Endothelial cell of umbilical vein (primary cell): ENCODE results near the gene CIDEB. TPM values are rescaled to one million over a fixed set of nuclear protein-coding genes. Genes with fewer than 3 reads are reported as not detected.
A peak's percentile ranks its signal among the peaks of the same experiment; 100 is the strongest.

ENCODE experiments used
- BruUV-seq: library from RNA; stranded (reverse); fragments of 400-500 nt; replicated peaks from 2 replicates; lab custom pipeline; 2021; lab: Mats Ljungman, UMichigan
- CTCF ChIA-PET: fragments of 300-600, 350-600 bp; sonication (Branson Sonifier 250); formaldehyde crosslinking; loops from one replicate; lab custom pipeline; 2021; ENCODE audit warnings: antibody characterized with exemption, inconsistent platforms; lab: Charles Lee
- POLR2A ChIA-PET: fragments of 300-600, 350-600 bp; sonication (Branson Sonifier 250); formaldehyde crosslinking; loops from one replicate; lab custom pipeline; 2021; ENCODE audit warnings: antibody characterized with exemption, inconsistent platforms; lab: Charles Lee
- DNase-seq: peaks from one replicate; pipeline ENCODE4 v3.0.0-alpha.2; 2011; ENCODE audit warnings: low read depth, low spot score
- FAIRE-seq: peaks from 2 replicates; lab custom pipeline; 2011; peaks lifted over from hg19 to GRCh38; lab: Jason Lieb, UNC
- H2AFZ ChIP-seq: 2 replicates; pipeline ENCODE4 v1.6.0; 2012; ENCODE audit warnings: low read depth, low read length, control low read depth, inconsistent platforms
- H3K27ac ChIP-seq: 2 replicates; pipeline ENCODE4 v1.5.1; 2011; ENCODE audit warnings: low read depth, mild to moderate bottlenecking, control low read depth, low read length, moderate library complexity; ENCODE audit not compliant: insufficient read depth
- H3K27me3 ChIP-seq, 2 experiments: 2 replicates each; pipeline versions ENCODE4 v1.6.0 to v1.6.1; 2011; ENCODE audit warnings: low read length in 2 of 2, mixed read lengths in 1 of 2; ENCODE audit not compliant: control insufficient read depth in 2 of 2, insufficient read depth in 2 of 2
- H3K36me3 ChIP-seq, 2 experiments: 2 replicates in 1 of 2; 3 replicates in 1 of 2; pipeline ENCODE4 v1.5.1; 2011; ENCODE audit warnings: low read length in 2 of 2, mild to moderate bottlenecking in 1 of 2, moderate library complexity in 1 of 2; ENCODE audit not compliant: control insufficient read depth in 2 of 2, insufficient read depth in 2 of 2; ENCODE audit errors: extremely low read depth in 1 of 2
- H3K4me1 ChIP-seq: 3 replicates; pipeline ENCODE4 v1.5.1; 2011; ENCODE audit warnings: mild to moderate bottlenecking, low read length; ENCODE audit not compliant: control insufficient read depth, insufficient read depth; ENCODE audit errors: extremely low read depth
- H3K4me2 ChIP-seq: 2 replicates; pipeline ENCODE4 v1.6.1; 2011; ENCODE audit warnings: low read length, control low read depth, mixed read lengths; ENCODE audit not compliant: insufficient read depth
- H3K4me3 ChIP-seq, 3 experiments: fragments of 200-600 bp in 1 of 3; sonication (generic), shearing (Covaris generic) in 1 of 3; replicated peaks in 1 of 3; 2 replicates each; pipeline ENCODE4 v1.5.1; 2011 to 2016; ENCODE audit warnings: control low read depth in 3 of 3, low read length in 3 of 3, mild to moderate bottlenecking in 2 of 3, inconsistent platforms in 1 of 3, low read depth in 1 of 3, moderate library complexity in 1 of 3; ENCODE audit not compliant: insufficient read depth in 1 of 3
- H3K79me2 ChIP-seq: 2 replicates; pipeline ENCODE4 v1.6.0; 2012; ENCODE audit warnings: low read length, inconsistent platforms; ENCODE audit not compliant: control insufficient read depth, insufficient read depth
- H3K9ac ChIP-seq: replicated peaks from 2 replicates; pipeline ENCODE3; 2011; ENCODE audit warnings: low read length, control low read depth; ENCODE audit not compliant: insufficient read depth; ENCODE audit errors: extremely low read depth
- H3K9me1 ChIP-seq: replicated peaks from 3 replicates; pipeline ENCODE4 v1.6.0; 2011; ENCODE audit warnings: mild to moderate bottlenecking, low read length; ENCODE audit not compliant: control insufficient read depth, insufficient read depth; ENCODE audit errors: extremely low read depth
- H3K9me3 ChIP-seq: replicated peaks from 2 replicates; pipeline ENCODE4 v1.5.1; 2012; ENCODE audit warnings: low read length, inconsistent platforms; ENCODE audit not compliant: control insufficient read depth, insufficient read depth
- H4K20me1 ChIP-seq: replicated peaks from 2 replicates; pipeline ENCODE3; 2011; ENCODE audit warnings: mild to moderate bottlenecking, low read length; ENCODE audit not compliant: control insufficient read depth, insufficient read depth; ENCODE audit errors: extremely low read depth
- CTCF ChIP-seq, 2 donors: IDR thresholded peaks; 1 replicate in 1 of 2; 2 replicates in 1 of 2; pipeline ENCODE4 v1.5.1; 2011; ENCODE audit warnings: low read length in 2 of 2, mild to moderate bottlenecking in 2 of 2, moderate library complexity in 2 of 2, control low read depth in 1 of 2, inconsistent platforms in 1 of 2, low read depth in 1 of 2; ENCODE audit not compliant: insufficient read depth in 1 of 2; ENCODE audit errors: extremely low read depth in 1 of 2
- EZH2 ChIP-seq: IDR thresholded peaks from 2 replicates; pipeline ENCODE4 v1.6.1; 2012; ENCODE audit warnings: borderline replicate concordance, low read depth, mild to moderate bottlenecking, moderate library complexity, low read length, inconsistent platforms; ENCODE audit not compliant: severe bottlenecking
- FOS ChIP-seq: IDR thresholded peaks from 2 replicates; pipeline ENCODE4 v1.6.1; 2011; ENCODE audit warnings: mild to moderate bottlenecking, low read length, moderate library complexity, borderline replicate concordance; ENCODE audit not compliant: insufficient read depth
- GATA2 ChIP-seq: IDR thresholded peaks from 2 replicates; pipeline ENCODE4 v1.7.0; 2011; ENCODE audit warnings: low read depth, mild to moderate bottlenecking, moderate library complexity, mixed read lengths, low read length; ENCODE audit not compliant: insufficient read length, insufficient read depth
- JUN ChIP-seq: IDR thresholded peaks from 2 replicates; pipeline ENCODE4 v1.6.1; 2011; ENCODE audit warnings: borderline replicate concordance, low read depth; ENCODE audit not compliant: insufficient read length, insufficient read depth
- MAX ChIP-seq: IDR thresholded peaks from 2 replicates; pipeline ENCODE4 v1.6.1; 2011; ENCODE audit not compliant: insufficient read depth, insufficient read length
- MYC ChIP-seq: IDR thresholded peaks from one replicate; pipeline ENCODE4 v1.6.1; 2011; ENCODE audit warnings: mild to moderate bottlenecking, low read depth, low read length
- POLR2A ChIP-seq: IDR thresholded peaks from 2 replicates; pipeline ENCODE4 v1.6.1; 2012; ENCODE audit warnings: low read depth, mild to moderate bottlenecking, control low read depth, low read length
- POLR2AphosphoS5 ChIP-seq: IDR thresholded peaks from 2 replicates; pipeline ENCODE4 v1.6.1; 2012; ENCODE audit warnings: low read depth, mild to moderate bottlenecking, control low read depth, low read length, moderate library complexity; ENCODE audit not compliant: insufficient read depth
- dilution Hi-C: fragments of 300-500 bp; cut with MboI; formaldehyde crosslinking; loops from one replicate; pipeline ENCODE4 v1.15.0; 2019; ENCODE audit warnings: low sequenced_read_pairs; ENCODE audit not compliant: extremely low pct_ligation_motif_present
- intact Hi-C: fragments of 100-400 bp; cut with micrococcal nuclease; formaldehyde crosslinking; loops from one replicate; pipeline ENCODE4 v1.10.0; 2022
- polyA plus RNA-seq, 4 experiments: library from polyadenylated mRNA; depleted of rRNA in 3 of 4; stranded (reverse) in 3 of 4; unstranded in 1 of 4; fragments of >200 nt; gene quantifications; 2 replicates each; pipeline versions ENCODE4 v1.2.1 to v1.2.3, GENCODE V29; 2011 to 2012; ENCODE audit warnings: missing spikeins in 1 of 4
- total RNA-seq: library from RNA; stranded (reverse); gene quantifications from 2 replicates; pipeline ENCODE4 v1.2.3, GENCODE V29; 2021

Gene CIDEB
- total and polyA plus RNA-seq, 2 donors (not counting 3 experiments of a cell fraction or from before 2014, with no cell fraction given), result 5.2 to 7.2 TPM

GRCh38 chr14:24338843-24339242, 31.1 kb upstream of the CIDEB start:
- TF ChIP-seq EZH2 (no peak), GATA2 (no peak), MYC (no peak), JUN (no peak), FOS (no peak), CTCF (IDR thresholded peaks at IDR 0.05; ENCODE audit: extremely low read depth in 1 of 2, insufficient read depth in 1 of 2, low read depth in 1 of 2, low read length in 2 of 2) (no peak), MAX (no peak), POLR2AphosphoS5 (no peak), POLR2A (no peak)
- DNase-seq, result no peak
- Histone ChIP-seq H3K79me2 (no peaks in the 10 kb centered on the region), H3K27ac (no peak overlapping the region), H3K4me1 (peaks cover 24% of the 10 kb centered on the region), H3K4me3 (no peak overlapping the region), H3K9me1 (no peaks in the 10 kb centered on the region), H3K9ac (no peak overlapping the region), H2AFZ (no peak overlapping the region), H3K9me3 (no peaks in the 10 kb centered on the region), H3K36me3 (no peaks in the 10 kb centered on the region), H3K27me3 (peaks cover 5 to 9% of the 10 kb centered on the region in 2 experiments), H4K20me1 (no peaks in the 10 kb centered on the region), H3K4me2 (peak overlapping the region; percentile 40)
- intact Hi-C loops, result loop anchor here (1.0 kb wide), 1 partner anchor 73 kb away; no protein-coding TSS in a partner anchor
- FAIRE-seq, result no peak
- dilution Hi-C loops, result no loop called here
- CTCF ChIA-PET, result interaction anchor here (0.8 to 20.1 kb wide), 4 partner anchors 17 to 95 kb away, joined by 4 to 811 read pairs (median 9); partner anchors contain the start of genes CBLN3 and KHNYN
- no TSS peak for BruUV-seq
- POLR2A ChIA-PET, result no interaction called here
